B cell (primary cell): ENCODE measurements around the gene MED9.

ENCODE experiments used
- CTCF ChIP-seq: fragments of 200-600 bp; IDR thresholded peaks from one replicate; pipeline ENCODE4 v1.8.0; 2022; ENCODE audit warnings: antibody characterized with exemption, mild to moderate bottlenecking
- EZH2 ChIP-seq: IDR thresholded peaks from 2 replicates; pipeline ENCODE4 v1.6.1; 2012; ENCODE audit warnings: borderline replicate concordance, low read depth, mild to moderate bottlenecking, moderate library complexity, low read length; ENCODE audit not compliant: insufficient read depth, poor library complexity, severe bottlenecking

GRCh38 chr17:17433000-17433703 is 43.6 kb upstream of the MED9 start:
- no peak for TF ChIP-seq EZH2
- TF ChIP-seq CTCF: no peak
